ENCODE results near the gene ESPN.
"Not testable (repeated sequence)": the region's sequence is repeated elsewhere in the genome, so short reads cannot be mapped to it uniquely, and the experiment has no call there.

Gene ESPN

DNA sequence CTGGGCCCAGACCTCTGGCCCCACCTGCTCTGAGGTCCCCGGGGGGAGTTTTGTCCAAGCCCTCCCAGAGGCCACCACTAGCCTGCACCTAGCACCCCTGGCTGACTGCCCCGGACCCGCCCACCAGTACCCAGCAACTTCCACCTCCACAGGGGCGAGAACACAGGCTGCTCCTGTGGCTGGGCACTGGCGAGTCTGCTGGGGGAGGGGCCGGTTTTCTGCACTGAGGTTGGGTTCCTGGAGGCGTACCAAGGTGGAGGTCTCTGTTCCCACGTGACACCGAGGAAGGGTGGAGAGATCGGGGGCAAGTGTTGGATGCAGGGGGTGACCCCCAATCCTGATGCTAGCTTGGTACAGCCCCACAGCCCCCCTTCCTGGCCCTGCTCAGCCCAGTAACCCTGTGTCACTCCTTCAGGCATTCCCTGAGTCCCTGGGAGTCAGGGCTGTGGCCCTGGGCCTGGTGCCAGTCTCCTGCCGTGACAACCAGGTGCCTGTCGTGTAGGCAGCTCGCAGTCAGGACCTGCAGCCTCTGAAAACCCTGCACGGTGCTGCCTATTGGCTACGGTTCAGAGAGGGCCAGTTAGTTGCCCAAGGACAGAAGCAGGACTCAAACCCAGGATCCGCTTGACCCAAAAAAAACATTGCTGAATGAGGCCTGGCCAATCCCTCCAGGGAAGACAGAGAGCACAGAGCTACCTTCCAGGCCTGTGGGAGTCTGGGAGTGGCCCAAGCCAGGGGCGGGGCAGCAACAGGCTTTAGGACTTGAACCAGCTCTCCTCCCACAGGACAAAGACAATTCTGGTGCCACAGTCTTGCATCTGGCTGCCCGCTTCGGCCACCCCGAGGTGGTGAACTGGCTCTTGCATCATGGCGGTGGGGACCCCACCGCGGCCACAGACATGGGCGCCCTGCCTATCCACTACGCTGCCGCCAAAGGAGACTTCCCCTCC is 3.1 kb downstream of the ESPN start:
- DNase-seq (ENCODE audit: low read depth in 2 of 2), result no peak

DNA sequence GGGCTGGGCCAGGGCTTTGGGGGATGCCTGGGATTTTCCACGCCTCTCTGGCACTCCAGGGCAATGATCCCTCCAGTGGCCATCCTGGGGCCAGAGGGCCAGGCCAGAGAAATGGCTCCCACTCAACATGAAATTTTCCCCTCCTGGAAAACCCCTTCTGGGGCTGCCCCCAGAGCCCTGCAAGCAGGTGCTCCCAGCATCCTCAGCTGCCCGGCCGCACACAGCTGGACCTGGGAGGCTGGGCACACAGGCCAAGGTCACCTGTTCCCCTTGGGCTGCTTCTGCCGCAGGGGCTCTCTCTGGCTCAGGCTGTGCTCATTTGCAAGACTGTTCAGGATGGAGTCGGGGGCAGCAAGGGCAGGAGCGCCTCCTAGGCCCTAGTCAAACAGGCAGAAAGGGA is 3.9 kb downstream of the ESPN start:
- not testable (repeated sequence) for DNase-seq (ENCODE audit: low read depth in 2 of 2)

DNA sequence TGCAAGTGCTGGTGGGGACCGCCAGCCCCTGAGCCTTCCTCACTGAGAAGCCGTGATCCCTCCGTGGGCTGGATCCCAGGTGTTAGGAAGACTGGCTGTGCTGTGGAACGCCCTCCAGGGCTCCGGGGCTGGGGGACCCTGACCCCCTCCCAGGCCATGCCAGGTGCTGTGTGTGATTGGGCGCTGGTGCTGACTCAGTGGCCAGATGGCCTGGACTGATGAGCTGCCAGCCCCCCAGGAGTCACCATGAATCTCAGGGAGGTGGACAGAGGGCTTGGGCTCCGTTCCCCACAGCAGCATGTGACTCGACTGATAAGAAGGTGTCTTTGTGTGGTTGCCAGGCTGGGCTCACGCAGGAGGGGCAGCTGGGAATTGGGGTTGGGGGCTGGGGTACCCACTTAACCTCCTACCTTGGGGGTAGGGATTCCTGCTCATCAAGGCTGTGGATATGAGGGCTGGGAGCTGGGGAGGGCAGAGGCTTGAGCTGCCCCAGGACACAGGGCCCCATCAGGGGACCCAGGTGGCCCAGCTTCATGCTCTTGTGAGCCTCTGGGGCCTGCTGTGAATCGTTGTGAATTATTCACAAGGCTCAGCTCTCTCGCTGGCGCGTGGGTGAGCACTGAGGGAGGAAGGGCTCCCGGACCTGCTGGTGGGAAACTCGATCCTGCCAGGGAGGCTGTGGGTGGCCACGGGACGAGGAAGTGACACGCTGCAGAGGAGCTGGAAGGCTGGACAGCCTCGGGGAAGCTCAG is 5.3 kb downstream of the ESPN start:
- not testable (repeated sequence) for DNase-seq (ENCODE audit: low read depth in 2 of 2)

DNA sequence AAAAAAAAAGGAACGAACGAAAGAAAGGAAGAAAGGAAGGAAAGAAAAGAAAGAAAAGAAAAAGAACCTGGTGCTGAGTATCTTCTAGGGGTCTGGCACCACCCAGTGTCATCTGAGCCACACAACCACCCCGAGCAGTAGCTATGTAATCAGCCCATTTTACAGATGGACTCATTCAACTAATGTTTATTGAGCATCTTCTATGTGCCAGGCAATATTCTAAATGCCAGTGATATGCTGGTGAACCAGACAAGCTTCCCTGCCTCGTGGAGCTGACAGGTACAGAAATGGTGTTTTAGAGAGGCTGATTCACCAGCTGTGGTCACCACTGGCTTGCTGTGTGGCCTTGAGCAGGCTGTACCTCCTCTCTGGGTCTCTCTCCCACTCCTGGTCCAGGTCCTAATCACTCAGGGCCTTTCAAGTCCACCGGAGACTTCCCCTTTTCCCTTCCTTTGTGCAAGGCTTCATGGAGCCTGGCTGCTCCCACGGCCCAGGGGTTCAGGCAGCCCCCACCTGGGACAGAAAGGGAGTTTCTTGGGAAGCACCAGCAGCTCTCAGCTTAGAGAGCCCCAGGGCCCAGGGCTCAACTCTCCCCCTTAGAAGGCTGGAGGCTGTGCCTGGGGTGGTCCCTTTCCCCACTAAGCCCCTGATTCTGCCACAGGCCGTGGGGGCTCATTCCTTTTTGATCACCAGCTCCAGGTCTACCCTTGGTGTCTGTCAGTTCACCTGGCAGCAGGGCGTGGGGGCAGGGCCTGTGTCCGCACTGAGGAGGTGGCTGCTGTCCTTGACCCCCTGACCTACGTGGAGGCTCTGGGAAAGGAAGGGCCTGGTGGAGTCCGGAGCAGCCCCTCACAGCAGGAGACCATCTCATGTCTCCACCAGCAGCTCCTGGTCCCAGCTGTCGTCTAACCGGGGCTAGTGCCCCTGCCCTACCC is 7.3 kb downstream of the ESPN start:
- DNase-seq (ENCODE audit: low read depth in 2 of 2), result not testable (repeated sequence)

DNA sequence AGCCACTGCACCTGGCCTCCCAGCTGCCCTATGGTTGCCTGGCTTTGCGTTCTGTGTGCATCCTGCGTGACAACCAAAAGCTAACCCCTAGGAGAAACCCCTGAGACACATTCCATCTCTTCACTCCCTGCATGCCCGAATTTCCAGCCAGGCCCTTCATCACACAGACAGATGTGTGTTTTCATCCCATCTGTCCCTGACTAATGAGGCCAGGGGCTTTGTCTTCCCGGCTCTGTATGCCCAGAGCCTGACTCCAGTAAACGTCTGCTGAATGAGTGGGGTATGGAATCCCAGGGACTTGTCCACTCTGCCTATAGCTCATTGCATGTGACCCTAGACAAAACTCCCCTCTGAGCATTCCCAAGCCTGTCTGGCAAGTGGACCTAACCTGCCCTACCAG is 9.6 kb downstream of the ESPN start:
- no peak for DNase-seq (ENCODE audit: low read depth in 2 of 2)

DNA sequence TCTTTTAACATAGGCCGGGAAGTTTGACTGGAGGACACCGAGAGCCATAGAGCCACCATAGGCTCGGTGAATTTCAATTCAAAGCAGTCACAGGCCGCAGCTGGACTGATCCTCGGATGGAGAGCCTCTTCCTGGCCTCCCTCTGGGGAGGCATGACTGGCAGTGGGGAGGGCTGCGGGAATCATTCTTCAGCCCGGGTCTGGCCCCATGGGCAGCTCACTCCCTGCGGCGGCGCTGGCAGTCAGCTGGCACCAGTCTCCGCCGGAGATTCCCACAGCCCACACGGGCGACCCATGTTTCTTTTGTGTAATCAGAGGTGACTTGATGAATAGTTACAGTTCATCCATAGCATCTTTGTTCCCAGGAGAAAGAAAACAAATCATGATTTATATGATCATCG is 10.6 kb downstream of the ESPN start:
- DNase-seq (ENCODE audit: low read depth in 2 of 2), result no peak

DNA sequence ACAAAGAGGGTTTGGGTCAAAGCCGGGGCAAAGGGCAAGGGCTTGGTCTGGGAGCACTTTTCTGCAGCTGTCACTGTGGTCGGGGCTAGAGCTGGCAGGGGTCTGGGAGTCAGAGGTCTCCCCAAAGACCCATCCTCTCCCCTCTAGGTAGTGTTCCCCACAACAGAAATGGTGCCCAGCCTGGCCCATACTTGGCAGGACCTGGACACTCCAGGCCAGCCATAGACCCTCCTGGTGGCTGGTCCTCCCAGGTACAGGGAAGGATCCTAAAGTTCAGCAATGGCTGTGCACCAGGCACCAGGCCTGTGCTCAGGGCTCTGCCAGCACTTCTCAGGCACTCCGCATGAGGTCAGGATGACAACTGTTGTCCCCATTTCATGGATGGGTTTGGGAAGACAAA is 11.0 kb downstream of the ESPN start:
- DNase-seq (ENCODE audit: low read depth in 2 of 2), result no peak

DNA sequence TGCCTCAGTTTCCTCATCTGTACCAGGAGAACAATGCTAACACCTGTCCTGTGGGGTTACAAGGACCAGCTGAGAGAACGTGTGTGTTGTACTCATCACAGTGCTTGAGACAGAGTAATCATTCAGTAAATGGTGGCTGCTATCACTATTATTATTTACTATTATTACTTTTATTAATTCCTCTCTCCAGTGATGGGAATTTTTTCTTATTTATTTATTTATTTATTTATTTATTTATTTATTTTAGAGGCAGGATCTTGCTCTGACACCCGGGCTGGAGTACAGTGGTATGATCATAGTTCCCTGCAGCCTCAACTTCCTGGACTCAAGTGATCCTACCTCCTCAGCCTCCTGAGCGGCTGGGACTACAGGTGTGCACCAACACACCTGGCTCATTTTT is 11.7 kb downstream of the ESPN start:
- not testable (repeated sequence) for DNase-seq (ENCODE audit: low read depth in 2 of 2)

DNA sequence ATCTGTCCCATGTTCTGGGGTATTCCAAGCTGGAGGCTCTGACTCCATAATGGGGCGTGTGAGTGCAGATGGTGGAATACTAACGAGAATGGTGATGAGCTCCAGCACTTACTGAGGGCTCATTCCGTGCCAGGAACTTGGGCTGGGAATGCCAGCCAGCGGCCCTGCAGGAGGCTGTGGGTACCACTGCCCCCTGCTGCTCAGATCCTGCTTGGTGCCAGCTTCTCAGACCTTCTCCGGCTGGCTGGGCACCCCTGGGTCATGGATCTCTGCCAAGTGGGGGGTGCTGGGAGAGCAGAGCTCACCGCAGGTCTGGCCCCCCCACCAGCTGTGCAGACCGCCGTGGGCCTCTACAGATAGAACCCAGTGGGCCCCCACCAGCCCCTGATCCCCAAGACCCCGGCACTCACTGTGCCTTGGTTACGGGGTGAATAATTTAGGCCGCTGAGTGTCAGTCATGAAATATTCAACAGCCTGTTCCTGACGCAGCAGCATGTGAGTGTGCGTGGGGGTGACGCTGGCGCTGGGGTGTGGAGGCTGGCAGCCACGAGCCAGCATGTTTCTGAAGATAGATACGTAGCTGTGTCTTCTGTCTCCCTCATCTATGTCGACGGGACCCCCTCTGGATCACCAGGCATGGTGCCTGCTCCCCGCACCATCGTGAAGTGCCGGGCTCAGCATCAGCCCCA is 12.6 kb downstream of the ESPN start:
- not testable (repeated sequence) for DNase-seq (ENCODE audit: low read depth in 2 of 2)

DNA sequence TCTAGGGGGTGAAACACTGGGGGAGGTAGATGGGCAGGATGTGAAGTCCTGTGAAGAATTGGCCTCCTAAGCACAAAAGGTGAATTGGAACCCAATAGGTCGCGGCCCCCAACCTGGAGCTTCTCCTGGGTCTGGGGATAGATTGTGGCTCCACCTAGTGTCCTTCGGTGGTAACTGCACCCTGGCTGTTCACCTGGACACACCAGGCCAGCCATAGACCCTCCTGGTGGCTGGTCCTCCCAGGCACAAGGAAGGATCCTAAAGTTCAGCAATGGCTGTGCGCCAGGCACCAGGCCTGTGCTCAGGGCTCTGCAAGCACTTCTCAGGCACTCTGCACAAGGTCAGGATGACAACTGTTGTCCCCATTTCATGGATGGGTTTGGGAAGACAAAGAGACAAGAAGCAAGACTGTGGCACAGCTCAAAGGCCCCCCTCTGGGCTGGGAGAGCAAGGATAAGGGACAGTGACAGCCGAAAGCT is 13.5 kb downstream of the ESPN start:
- peak; percentile 50 to 60 for DNase-seq (ENCODE audit: low read depth in 2 of 2)

DNA sequence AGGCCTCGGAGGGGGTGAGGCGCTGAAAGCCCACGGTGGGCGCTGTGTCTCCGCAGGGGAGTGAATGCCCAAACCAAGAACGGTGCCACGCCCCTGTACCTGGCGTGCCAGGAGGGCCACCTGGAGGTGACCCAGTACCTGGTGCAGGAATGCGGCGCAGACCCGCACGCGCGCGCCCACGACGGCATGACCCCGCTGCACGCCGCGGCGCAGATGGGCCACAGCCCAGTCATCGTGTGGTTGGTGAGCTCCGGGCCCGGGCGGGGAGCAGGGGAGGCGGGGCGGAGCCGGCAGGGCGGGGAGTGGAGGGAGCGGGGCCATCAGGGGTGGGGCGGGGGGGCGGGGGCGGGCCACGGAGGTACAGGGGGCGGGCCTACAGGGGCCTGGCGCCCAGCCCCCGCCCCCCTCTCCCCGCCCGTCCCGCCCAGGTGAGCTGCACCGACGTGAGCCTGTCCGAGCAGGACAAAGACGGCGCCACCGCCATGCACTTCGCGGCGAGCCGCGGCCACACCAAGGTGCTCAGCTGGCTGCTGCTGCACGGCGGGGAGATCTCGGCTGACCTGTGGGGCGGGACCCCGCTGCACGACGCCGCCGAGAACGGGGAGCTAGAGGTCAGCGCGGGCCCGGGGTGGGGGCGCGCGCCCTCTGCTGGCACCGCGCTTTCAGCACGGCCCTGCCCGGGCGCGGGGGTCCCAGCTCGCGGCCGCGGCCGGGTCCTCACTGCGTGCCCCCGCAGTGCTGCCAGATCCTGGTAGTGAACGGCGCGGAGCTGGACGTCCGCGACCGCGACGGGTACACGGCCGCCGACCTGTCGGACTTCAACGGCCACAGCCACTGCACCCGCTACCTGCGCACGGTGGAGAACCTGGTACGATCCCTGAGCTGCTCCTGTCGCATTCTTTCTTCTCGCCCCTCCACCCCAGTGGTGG is 15.9 kb downstream of the ESPN start:
- DNase-seq (ENCODE audit: low read depth in 2 of 2), result peak; percentile 72 to 73

DNA sequence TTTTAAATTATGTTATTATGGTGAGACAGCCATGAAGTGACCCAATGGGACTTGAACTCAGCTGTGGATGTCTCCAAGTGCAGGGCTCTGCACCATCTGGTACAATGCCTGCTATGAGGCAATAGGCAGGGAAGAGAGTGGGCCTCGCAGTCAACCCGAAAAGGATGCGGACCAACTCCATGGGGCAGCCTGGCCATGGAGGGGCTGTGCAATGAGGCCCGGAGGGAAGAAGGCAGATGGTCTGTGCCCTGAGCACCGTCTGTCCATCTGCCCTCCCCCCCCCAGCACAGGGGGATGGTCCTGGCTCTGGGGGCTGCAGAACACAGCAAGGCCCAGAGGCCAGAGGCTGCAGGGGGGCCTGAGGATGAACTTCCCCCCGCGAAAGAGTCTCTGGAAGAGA is 17.0 kb downstream of the ESPN start:
- no peak for DNase-seq (ENCODE audit: low read depth in 2 of 2)

DNA sequence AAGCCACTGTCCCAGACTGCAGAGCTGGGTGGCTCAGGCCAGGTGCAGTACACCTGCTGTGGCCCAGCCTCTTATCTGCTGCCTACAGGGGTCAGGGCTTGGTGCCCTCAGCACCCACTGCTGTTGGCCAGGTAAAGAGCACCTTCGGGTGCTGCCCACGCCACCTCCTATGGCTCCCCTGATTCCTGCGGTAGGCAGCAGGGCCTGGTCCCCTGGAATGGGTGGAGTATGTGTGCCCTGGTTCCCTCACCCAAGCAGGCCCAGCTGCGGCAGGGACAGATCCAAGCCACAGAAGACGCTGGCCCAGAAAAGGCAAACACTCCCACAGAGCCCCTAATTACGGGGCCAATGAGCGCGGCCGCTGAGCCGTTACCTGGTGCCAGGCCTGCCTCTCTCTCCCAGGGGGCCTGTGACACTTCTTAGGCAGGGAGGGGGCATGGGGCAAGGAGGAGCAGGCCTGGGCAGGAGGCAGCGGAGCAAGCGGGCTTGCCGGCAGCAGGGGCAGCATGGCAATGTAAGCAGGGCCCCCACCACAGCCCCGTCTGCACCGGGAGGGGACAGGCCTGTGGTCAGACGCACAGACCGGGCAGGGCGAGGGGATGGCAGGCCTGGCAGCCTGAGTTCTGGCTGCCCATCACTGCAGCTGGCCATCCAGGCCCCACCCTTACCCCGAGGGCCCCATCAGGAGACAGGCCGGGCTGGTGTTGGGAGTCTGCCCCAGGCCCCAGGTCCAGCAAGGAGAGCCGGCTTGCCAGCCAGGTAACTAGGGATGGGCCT is 19.0 kb downstream of the ESPN start:
- no peak for DNase-seq (ENCODE audit: low read depth in 2 of 2)

DNA sequence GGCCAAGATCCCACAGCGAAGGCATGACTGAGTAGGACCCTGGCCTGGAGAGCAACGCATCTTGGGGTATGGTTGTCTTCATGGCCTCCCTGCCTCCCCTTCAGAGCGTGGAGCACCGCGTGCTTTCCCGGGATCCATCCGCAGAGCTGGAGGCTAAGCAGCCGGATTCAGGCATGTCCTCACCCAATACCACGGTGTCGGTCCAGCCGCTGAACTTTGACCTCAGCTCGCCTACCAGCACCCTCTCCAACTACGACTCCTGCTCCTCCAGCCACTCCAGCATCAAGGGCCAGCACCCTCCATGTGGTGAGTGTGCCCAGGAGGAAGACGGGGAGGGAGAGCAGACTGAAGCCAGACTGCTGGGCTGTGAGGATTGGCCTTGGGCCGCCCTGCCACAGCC is 19.8 kb downstream of the ESPN start:
- DNase-seq (ENCODE audit: low read depth in 2 of 2), result no peak

DNA sequence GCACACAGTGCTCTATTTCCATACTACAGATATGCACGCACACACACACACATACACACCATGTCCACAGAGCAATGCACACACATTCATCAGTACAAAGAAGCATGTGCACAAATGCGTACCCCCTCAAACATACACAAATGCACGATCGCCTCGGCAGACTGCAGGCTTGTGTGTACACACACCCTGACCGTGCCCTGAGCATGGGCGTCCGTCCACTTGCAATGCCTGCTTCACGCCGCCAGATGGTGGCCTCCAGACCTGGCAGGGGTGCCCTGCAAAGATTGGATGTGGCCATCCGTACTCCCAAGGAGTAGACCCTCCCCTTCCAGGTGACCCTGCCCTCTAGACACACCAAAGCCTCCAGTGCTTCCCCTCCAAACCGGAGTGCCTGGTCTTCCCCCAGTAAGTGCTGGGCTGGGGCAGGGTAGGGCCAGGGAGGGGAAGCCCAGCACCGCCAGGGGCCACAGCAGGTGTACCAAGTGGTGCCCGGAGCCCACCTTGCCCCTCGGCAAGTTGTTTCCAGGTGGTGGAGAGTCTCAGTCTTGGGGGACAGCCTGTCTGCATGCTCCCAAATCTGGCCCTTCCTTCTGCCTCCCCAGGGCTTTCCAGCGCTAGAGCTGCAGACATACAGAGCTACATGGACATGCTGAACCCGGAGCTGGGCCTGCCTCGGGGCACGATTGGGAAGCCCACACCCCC is 20.6 kb downstream of the ESPN start:
- DNase-seq (ENCODE audit: low read depth in 2 of 2), result no peak

DNA sequence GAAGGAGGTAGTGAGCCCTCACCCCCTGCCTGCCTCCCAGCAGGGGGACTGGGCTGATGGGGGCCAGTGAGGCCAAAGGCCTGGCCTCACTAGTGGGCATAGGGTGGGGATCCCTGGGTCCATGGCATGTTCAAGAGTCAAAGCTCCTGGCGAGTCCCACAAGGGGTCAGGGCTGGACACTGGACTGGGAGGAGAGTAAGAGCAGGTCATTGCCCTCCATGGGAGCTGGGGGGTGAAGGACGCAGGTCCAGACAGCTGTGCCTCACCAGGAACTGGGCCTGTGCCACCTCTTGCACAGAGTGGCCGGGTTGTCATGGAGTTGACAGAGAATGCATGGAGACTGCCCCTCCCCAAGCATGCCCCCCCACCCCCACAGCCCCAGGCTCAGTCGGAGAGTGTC is 21.4 kb downstream of the ESPN start:
- not testable (repeated sequence) for DNase-seq (ENCODE audit: low read depth in 2 of 2)

DNA sequence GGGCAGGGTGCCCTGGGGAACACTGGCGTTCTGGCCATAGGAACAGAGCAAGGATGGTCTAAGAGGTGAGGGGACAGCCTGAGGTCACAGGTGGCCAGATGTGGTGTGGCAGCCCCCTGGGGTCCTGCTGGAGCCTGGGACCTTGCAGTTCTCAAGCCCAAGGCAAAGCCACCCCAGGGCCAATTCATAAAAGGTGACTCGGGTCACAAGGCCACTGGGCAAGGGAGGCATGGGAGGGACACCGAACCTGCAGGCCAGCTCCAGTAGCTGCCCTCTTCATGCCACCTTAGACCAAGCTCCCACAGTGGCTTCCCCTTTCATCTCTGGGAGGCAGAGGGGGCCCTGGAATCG is 22.1 kb downstream of the ESPN start:
- no peak for DNase-seq (ENCODE audit: low read depth in 2 of 2)

DNA sequence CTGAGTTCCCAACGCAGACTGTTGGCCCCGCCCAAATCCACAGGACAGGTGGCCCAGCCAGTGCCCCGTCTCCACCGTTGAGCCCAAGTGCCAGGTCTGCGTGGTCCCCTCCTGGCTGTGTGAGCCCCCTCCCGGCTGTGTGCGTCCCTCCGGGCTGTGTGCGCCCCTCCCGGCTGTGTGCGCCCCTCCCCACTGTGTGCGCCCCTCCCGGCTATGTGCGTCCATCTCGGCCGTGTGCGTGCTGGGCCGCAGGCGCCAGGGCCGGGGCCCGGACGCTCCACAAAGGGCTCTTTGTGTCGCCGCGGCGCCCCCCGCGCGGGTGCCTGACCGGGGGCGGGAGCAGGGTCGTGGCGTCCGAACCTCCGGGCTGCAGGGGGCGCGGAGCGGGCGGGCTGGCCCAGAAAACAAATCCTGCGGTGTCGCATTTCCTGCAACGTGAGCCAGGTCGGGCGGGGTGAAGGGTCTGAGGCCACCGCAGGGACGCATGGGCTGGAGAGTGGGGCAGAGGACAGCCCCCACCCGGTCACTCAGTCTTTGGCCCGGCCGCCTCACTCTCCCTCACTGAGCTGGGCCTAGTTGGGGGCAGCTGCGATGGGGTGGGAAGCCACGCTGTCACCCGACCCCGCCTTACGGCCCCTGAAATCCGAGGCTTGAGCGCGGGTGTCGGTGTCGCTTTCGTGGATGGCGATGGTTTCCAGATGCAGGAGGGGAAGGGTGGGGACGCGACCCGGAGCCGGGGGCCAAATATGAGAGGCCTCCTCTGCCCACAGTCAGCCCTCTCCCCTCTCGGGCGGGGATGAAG is 22.6 kb downstream of the ESPN start:
- DNase-seq (ENCODE audit: low read depth in 2 of 2), result no peak

Measured in stimulated activated CD8-positive, alpha-beta memory T cell treated with anti-CD3 and anti-CD28 coated beads, Interleukin-2, amount 100 ng/mL, for 48 hours (primary cell).